HUDEP-2 (cell line): ENCODE results near the gene DOCK2.

Experiments used
- DNase-seq, 76 experiments: peaks; one replicate each; lab custom pipeline; 2025; ENCODE audit not compliant: unreplicated experiment in 76 of 76; lab: John Stamatoyannopoulos, UW

The DOCK2 gene

GRCh38 chr5:169881702-169882303 is 244.7 kb downstream of the DOCK2 start:
- DNase-seq, result no peak

GRCh38 chr5:169886033-169886432 is 249.0 kb downstream of the DOCK2 start:
- no peak for DNase-seq

GRCh38 chr5:169886677-169887076 is 249.6 kb downstream of the DOCK2 start:
- DNase-seq, result no peak

- no peak for DNase-seq
Measured at GRCh38 chr5:169889572-169889971, 252.5 kb downstream of the DOCK2 start.

- no peak for DNase-seq
Measured at GRCh38 chr5:169893010-169893409, 255.9 kb downstream of the DOCK2 start.

GRCh38 chr5:169893571-169893970 is 256.5 kb downstream of the DOCK2 start:
- DNase-seq, result no peak

GRCh38 chr5:169895926-169896325 is 258.9 kb downstream of the DOCK2 start:
- DNase-seq, result no peak

- DNase-seq, result no peak
Measured at GRCh38 chr5:169897481-169897880, 260.4 kb downstream of the DOCK2 start.

GRCh38 chr5:169901896-169902295 is 264.8 kb downstream of the DOCK2 start:
- DNase-seq, result no peak

- no peak for DNase-seq
Measured at GRCh38 chr5:169904059-169904458, 267.0 kb downstream of the DOCK2 start.

- DNase-seq, result no peak
Measured at GRCh38 chr5:169904508-169904907, 267.4 kb downstream of the DOCK2 start.

GRCh38 chr5:169905017-169905416 is 267.9 kb downstream of the DOCK2 start:
- DNase-seq, result no peak

- DNase-seq, result no peak
Measured at GRCh38 chr5:169906745-169907649, 269.9 kb downstream of the DOCK2 start.

GRCh38 chr5:169908864-169909263 is 271.8 kb downstream of the DOCK2 start:
- no peak for DNase-seq

- no peak for DNase-seq
Measured at GRCh38 chr5:169909945-169910344, 272.9 kb downstream of the DOCK2 start.

GRCh38 chr5:169910393-169910792 is 273.3 kb downstream of the DOCK2 start:
- no peak for DNase-seq

- no peak for DNase-seq
Measured at GRCh38 chr5:169911448-169912212, 274.6 kb downstream of the DOCK2 start.

- DNase-seq, result no peak
Measured at GRCh38 chr5:169913479-169913878, 276.4 kb downstream of the DOCK2 start.

- no peak for DNase-seq
Measured at GRCh38 chr5:169914766-169915165, 277.7 kb downstream of the DOCK2 start.

- no peak for DNase-seq
Measured at GRCh38 chr5:169917500-169917899, 280.4 kb downstream of the DOCK2 start.

- no peak for DNase-seq
Measured at GRCh38 chr5:169918228-169918627, 281.2 kb downstream of the DOCK2 start.
